HG02798 (cell line): ENCODE results near the gene HMMR.
"Not testable (repeated sequence)": the region's sequence is repeated elsewhere in the genome, so short reads cannot be mapped to it uniquely, and the experiment has no call there.

ENCODE experiments used
- ATAC-seq: cut with Tn5 transposase; IDR thresholded peaks from one replicate; pipeline ENCODE4 v1.9.1; 2021; ENCODE audit warnings: mild to moderate bottlenecking; ENCODE audit not compliant: unreplicated experiment, poor library complexity

HMMR gene

GRCh38 chr5:163505368-163506094 is 45.1 kb downstream of the HMMR start, which contains the start of gene MAT2B:
TSS of gene MAT2B (plus strand) at chr5:163505619. CDS start at chr5:163505687, 68 bp downstream.
- peak; percentile 92 for ATAC-seq

GRCh38 chr5:163506095-163506457 is 45.6 kb downstream of the HMMR start:
- ATAC-seq, result peak; percentile 16

GRCh38 chr5:163506726-163507125 is 46.3 kb downstream of the HMMR start:
- no peak for ATAC-seq

GRCh38 chr5:163508753-163509152 is 48.3 kb downstream of the HMMR start:
- no peak for ATAC-seq

- no peak for ATAC-seq
Observed at GRCh38 chr5:163509291-163509951, 49.0 kb downstream of the HMMR start.

- no peak for ATAC-seq
Observed at GRCh38 chr5:163512526-163512925, 52.1 kb downstream of the HMMR start.

- no peak for ATAC-seq
Observed at GRCh38 chr5:163525096-163525495, 64.7 kb downstream of the HMMR start.

GRCh38 chr5:163529698-163530097 is 69.3 kb downstream of the HMMR start:
- ATAC-seq, result no peak

GRCh38 chr5:163531272-163531671 is 70.8 kb downstream of the HMMR start:
- no peak for ATAC-seq

- no peak for ATAC-seq
Observed at GRCh38 chr5:163532171-163533084, 72.0 kb downstream of the HMMR start.

- no peak for ATAC-seq
Observed at GRCh38 chr5:163533223-163533622, 72.8 kb downstream of the HMMR start.

GRCh38 chr5:163534492-163535094 is 74.2 kb downstream of the HMMR start:
- ATAC-seq, result no peak

GRCh38 chr5:163535290-163535689 is 74.9 kb downstream of the HMMR start:
- no peak for ATAC-seq

GRCh38 chr5:163536442-163536841 is 76.0 kb downstream of the HMMR start:
- ATAC-seq, result not testable (repeated sequence)

- no peak for ATAC-seq
Observed at GRCh38 chr5:163540696-163541095, 80.3 kb downstream of the HMMR start.
